Activated T-cell treated with anti-CD3 and anti-CD28 coated beads, Interleukin-2, amount 50 U/mL, for 48 hours (primary cell): Measurements from ENCODE around the gene TMEM92.
A peak's percentile ranks its signal among the peaks of the same experiment; 100 is the strongest.

Source experiments
- DNase-seq, 2 experiments: peaks; one replicate each; pipeline ENCODE4 v3.0.0-alpha.2; 2020

TMEM92 gene

DNA sequence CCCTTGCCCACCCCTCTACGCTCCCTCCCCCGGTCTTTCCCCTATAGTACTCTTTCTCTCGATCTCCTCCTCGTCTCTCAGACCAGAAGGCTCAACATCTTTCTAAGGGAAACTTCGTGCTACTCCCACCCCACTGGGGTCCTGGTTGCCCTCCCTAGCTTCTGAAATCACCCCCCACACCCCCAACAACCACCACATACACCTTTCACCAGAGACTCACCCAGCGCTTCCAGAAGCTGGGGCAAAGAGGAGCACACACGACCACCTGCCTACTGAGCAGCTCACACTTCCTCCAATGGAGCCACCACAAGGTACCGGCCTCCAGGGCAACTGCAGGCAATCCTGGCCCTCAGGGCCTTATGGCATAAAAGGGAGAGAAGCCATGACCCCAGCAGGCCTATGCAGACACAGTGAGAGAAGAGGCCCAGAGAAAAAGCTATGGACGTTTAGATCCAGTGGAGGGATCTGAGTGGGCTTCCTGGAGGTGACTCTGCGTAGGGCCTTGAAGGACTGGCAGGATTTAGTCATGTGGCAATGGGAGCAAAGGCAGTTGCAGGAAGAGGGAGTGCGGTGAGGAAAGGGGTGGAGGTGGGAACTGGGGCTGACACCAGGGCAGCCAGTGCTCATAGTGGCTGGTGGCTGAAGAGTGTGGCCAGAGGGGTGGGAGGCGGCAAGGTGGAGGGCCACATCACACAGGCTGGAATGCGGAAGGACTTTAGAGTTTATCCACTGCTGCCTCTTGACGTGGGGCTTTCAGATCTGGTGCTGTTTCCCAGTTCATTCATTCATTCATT, 12.1 kb upstream of the TMEM92 start:
- no peak for DNase-seq

DNA sequence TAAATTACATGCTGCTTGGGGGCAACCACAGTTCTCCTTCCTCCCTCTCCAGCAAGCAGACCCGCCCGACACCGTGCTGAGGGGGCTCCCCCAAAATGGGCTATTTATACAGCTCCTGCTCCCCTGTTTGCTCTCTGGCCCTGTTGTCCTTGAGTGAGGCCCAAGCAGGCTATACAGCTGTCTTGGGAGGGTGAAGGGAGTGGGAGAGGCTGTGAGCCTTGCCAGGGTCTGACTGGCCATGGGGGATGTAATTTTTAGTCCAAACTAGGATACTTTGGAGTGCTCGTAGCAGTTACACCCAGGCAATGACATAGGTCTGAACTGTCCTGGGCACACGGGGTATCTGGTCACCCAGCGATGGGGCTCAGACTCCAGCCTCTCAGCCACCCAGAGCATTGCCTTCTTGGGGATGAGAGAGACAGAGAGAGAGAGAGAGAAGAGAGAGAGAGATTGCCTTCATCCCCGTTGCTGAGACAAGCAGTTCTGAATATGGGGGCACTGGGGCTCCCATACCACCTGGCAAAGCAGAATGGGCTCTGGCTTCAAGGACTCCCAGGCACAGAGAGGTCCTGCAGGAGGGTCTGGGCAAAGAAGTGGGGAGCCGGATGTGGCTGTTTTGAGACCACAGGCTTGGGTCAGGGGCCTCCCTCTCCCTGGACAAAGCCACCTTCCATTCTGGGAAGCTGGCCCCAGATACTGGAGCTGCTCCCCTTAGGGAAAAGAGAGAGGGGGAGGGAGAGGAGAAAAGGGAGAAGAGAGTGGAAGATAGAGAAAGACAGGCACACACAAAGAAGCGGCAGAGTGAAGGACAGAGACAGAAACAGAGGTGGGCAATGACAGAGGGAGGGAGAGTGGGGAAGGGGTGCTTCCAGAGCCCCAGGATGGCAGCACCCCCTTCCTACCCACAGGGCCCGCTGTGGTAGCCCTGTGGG, 10.7 kb upstream of the TMEM92 start:
- DNase-seq = no peak

- no peak for DNase-seq
Observed at GRCh38 chr17:50264263-50265113, 9.8 kb upstream of the TMEM92 start.

DNA sequence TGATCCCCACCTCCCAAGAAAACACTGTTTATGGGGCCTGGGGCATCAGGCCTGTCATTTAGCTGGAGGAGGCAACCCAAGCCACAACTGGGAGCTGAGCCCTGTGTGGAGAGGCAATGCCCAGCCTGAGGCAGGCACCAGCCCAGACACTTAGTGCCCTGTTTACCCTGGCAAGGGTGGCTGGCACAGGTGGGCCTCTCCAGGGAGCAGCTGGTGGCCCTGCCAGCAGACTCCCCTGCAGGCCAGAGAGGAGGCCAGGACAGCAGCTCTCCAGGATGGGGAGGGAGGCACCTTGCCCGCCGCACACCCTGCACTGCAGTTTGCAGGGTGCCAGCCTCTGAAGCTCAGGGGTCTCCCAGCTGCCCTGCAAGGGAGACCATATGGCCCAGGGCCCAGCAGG, 9.1 kb upstream of the TMEM92 start:
- DNase-seq = peak in 1 of 2 experiments; percentile 10

GRCh38 chr17:50265690-50266315, 8.5 kb upstream of the TMEM92 start:
- no peak for DNase-seq

DNA sequence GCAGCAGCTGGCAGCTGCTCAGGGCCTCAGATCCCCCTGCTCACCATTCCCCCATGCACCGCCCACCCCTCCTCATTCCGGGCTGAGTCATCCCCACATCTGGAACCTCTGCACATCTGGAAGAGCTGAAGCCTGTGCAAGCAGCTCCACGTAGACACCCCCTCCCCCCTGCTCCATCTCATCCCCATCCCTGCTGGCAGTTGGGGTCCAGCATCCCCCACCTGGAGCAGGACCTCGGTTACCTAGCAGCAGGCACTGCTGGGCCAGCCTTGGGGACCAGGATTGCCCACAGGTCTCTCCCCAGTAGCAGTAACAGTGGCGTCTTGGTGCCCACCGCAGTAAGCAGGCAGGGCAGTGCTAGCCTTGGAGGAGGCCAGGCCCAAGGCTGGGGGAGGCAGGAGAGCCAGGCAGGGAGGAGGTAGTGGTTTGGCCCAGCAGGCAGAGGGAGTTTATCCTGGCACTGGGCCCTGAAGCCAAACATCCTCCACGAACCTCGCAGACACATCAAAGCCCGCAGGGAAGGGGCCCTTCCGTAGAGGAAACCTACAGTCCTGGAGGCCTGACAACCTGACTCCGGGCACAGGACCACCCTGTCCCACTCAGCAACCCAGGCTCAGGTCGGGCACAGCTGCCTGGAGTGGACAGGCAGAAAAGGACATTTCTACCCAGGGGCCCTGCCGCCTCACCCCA, 7.7 kb upstream of the TMEM92 start:
- DNase-seq = no peak

GRCh38 chr17:50267074-50267841, 7.0 kb upstream of the TMEM92 start:
- DNase-seq = no peak

GRCh38 chr17:50268026-50268425, 6.2 kb upstream of the TMEM92 start:
- peak in 1 of 2 experiments; percentile 10 for DNase-seq

DNA sequence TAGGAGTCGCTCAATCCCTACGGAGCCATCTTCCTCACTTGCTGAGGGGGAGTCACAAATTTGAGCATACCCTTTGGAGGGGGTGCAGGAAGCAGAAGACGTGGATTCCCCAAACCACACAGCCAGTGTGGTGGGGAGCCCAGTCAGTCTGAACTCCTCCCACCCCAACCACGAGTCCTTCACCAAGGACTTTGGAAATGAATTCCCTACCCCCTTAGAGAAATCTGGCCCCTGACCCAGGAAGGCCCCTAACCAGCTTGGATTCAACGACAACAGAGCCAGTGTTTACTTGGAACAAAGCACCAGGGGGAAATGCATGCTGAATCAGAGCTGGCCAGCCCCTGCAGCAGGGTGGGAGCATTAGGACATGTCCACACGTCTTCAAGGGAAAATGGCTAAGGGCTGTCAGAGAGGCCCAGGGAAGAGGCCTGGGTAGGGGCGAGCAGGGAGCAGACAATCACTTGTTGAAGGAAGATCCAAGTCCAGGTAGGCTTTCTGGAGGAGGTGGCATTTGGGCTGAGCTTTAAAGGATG, 5.5 kb upstream of the TMEM92 start:
- DNase-seq = peak in 1 of 2 experiments; percentile 1

DNA sequence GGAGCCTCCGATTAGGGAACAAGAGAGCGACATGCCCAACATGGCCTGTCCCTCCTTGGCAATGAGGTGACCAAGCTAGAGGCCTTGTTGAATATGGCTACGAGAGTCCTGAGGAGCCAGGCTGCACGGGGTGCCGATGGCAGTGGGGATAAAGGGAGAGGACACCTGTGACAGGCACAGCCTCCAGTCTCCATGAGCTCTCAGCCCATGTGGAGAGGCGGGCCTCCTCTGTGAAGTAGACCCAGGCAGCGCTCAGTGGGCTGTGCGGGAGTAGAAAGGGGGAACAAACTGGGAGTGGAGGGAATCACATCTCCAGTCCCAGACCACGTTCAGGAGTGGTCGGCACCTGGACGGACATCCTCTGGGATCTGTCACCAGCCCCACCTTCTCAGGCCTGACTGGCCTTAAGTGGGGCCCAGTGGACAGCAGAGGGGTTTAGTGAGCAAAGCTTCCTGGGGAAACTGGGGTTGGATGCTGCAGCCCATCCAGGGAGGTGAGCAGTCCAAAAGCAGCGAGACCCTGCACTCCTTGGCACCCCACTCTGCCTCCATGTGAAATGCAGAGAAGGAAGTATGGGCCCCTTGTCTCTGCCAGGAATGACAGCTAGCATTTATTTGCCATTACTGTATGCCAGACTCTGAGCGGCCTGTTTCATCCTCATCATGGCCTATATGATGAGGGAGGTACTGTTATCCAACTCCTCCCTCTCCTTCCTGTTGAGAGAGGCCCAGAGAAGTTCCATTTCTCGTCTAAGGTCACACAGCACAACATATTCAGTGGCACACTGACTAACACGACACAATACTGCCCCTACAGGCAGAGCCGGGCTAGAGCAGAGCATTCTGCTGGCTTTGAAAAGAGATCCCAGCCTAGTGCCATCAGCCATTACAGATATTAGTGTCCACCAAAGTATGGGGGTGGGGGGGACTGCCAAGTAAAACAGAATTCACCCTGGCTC, 4.5 kb upstream of the TMEM92 start:
- peak; percentile 79 to 80 for DNase-seq

GRCh38 chr17:50270435-50271362, 3.6 kb upstream of the TMEM92 start:
- DNase-seq = peak in 1 of 2 experiments; percentile 15

DNA sequence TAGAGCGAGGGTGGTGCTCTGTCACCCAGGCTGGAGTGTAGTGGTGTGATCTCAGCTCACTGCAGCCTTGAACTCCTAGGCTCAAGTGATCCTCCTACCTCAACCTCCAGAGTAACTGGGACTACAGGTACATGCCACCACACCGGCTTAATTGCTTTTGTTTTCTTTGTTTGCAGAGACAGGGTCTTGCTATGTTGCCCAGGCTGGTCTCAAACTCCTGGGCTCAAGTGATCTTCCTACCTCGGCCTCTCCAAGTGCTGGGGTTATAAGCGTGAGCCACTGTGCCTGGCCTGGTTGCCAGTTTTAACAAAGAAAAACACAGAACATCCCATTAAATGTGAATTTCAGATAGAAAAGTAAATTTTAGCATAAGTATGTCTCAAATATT, 2.9 kb upstream of the TMEM92 start:
- peak in 1 of 2 experiments; percentile 5 for DNase-seq

DNA sequence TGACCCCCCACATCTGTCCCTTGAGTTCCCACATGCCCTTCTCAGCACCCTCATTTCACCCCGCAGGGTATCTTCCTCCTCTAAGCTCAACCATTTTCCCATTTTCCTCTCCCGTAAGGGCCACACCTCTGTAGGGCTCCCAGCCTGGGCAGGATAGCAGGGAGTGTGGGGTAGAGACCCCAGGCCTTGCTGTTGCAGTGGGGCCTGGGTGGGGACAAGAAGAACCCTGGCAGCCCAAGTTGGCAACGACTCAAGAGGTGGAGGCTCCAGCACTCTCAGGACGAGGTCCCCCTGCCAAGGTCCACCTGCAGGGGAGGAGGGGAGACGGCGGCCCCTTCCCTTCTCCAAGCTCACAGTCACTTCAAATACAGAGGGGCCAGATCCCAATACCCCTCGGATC, 2.0 kb upstream of the TMEM92 start:
- DNase-seq = no peak

- peak; percentile 73 to 74 for DNase-seq
Observed at GRCh38 chr17:50272711-50273653, 1.3 kb upstream of the TMEM92 start.

DNA sequence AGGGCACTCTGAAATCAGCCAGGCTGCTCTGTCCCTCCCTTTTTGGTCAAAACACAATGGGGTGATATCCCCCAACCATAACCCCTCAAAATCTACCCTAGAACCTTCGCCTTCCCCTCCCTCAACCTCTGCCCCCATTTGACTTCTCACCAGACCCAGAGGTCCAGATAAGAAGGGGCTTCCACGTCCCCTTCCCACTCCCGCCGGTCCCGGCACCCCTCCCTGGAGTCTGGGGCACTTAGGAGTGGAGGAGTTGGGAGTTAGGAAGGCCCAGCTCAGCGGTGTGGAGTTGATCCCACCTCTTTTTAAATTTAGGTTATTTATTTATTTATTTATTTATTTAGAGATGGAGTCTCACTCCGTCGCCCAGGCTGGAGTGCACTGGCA, 619 bp upstream of the TMEM92 start:
- DNase-seq = no peak

GRCh38 chr17:50274897-50275221, 593 bp downstream of the TMEM92 start:
- no peak for DNase-seq

DNA sequence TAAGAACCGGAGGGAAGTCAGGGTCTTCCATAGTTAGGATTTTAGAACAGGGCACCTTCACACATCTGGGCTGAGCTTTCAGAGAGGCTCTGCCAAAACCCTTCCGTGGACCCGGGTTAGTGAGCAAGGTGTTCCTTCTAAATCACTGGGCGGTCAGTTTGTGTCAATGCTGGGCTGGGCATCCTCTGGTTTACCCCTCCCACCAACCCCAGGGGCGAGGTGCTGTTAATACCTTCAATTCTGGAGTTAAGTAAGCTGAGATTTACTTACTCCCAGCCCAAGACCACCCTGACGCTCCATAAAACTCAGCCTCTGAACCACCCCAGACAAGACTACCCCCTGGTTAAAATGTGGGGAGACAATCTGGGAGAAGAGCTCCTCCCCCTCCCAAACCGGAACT, 1.0 kb downstream of the TMEM92 start:
- DNase-seq = no peak
